Fibroblast of skin of right quadriceps (primary cell): ENCODE results near the gene INF2.
"Not testable (repeated sequence)": the region's sequence is repeated elsewhere in the genome, so short reads cannot be mapped to it uniquely, and the experiment has no call there.

Source experiments
- DNase-seq: peaks from one replicate; pipeline ENCODE4 v3.0.0-alpha.2; 2013

INF2 gene

DNA sequence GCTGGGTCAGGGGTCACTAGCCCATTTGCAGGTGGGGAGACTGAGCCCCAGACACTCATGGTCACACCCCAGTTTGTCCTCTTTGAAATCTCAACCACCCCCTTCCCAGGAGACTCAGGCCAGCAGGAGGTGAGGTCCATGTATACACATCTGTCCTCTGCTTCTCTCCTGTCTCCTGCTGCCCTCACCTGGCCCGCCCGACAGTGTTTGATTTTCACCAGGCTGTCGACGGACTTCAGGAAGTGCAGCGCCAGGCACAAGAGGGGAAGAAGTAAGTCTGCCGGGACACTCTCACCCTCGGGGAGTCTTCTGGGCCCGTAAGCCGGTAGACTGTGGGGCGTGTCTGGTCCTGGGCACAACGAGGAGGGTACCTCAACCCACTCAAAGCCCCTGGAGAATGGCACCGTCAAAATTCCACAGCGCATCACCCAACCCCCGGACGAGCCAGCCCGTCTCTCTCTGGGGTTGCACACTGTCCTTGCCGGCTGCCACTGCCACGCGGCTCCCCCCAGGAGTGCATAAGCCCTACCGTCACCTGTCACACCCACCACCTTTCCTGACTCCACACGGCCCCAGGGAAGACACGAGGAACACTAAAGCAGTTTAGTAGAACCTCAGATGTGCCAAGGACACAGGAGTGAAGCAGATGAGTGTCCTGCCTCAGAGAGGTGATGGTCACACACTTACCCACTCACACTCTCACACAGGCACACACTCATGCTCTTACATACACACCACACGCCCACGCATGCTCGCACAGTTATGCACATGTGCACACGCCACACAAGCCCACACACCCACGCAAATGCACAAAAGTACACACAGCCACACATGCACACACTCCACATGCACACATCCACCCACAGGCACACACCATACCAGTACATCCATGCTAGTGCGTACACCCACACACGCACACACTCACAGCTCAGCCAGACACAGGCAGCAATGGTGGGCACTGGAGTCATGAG, 50.4 kb downstream of the INF2 start:
- no peak for DNase-seq

DNA sequence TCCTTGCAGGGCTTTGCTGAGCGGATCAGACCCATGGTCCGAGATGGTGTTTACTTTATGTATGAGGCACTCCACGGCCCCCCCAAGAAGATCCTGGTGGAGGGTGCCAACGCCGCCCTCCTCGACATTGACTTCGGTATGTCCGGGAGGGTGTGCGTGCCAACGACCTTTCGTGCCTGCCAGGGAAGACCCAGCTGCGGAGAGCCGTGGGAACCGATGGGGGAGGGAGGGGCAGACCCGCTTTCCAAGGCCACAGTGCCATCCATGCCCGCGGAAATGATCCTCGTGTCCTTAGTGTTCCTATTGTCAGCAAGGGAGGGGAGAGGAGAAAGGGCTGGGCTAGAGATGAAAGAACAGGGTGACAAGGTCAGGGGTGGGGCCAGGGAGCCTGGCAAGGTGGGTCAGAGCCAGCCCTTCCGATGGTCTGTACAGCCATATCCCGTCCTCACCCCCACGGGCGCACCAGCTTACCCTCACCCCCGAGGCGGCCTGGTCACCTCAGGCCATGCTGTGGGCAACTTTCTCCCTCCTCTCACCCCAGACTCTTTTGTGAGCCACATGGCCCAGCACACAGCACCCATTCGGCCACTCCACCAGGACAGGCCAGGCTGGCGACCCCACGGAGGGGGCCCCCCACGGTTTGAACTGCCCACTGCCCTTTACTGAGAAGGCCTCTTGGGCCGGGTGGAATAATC, 51.8 kb downstream of the INF2 start:
- no peak for DNase-seq

DNA sequence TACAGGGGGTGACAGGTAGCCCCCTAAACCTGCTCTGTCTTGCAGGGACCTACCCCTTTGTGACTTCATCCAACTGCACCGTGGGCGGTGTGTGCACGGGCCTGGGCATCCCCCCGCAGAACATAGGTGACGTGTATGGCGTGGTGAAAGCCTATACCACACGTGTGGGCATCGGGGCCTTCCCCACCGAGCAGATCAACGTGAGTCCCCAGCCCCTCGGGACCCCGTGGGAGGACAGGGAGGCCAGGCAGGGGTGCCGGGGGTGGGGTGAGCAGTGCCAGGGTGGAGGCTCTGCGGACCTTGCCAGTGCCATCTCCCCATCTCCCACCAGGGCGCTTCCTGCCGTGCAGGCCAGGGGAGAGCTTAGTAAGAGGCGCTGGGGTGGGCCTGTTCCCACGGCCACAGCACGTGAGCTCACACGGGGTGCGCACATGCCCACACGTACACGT, 52.4 kb downstream of the INF2 start:
- DNase-seq = no peak

DNA sequence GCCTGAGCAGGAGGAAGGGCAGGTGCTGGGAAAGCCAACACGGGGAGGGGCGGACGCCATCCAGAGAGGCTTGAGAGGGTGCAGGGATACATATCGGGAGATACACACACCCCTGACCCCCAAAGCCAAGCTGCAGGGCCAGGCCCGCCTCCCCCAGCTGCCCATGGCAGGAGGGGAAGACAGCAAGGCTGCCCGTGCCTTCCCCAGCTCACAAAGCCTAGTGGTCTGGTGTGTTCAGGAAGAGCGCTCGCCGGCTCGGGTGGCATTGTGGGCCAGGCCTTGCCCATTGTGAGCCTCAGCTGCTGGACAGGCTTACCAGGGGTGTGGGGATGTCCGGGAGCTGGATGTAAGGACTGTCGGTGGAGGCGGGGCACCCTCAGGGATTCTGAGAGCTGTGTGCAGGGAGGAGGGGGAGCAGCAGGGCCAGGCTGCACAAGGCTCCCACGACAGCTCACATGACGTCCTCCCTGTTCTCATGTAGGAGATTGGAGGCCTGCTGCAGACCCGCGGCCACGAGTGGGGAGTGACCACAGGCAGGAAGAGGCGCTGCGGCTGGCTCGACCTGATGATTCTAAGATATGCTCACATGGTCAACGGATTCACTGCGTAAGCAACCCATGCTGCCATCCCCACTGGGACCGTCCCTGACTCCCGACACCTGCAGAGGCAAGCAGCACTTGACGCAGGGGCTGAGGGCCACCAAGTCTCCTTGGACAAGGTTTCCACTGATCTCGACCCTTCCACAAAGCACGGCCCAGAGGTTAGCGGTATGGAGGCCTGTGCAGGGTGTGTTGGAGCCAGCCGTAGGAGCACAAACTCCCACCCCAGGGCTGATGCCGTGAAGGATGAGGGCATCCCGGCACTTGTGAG, 53.4 kb downstream of the INF2 start:
- no peak for DNase-seq

DNA sequence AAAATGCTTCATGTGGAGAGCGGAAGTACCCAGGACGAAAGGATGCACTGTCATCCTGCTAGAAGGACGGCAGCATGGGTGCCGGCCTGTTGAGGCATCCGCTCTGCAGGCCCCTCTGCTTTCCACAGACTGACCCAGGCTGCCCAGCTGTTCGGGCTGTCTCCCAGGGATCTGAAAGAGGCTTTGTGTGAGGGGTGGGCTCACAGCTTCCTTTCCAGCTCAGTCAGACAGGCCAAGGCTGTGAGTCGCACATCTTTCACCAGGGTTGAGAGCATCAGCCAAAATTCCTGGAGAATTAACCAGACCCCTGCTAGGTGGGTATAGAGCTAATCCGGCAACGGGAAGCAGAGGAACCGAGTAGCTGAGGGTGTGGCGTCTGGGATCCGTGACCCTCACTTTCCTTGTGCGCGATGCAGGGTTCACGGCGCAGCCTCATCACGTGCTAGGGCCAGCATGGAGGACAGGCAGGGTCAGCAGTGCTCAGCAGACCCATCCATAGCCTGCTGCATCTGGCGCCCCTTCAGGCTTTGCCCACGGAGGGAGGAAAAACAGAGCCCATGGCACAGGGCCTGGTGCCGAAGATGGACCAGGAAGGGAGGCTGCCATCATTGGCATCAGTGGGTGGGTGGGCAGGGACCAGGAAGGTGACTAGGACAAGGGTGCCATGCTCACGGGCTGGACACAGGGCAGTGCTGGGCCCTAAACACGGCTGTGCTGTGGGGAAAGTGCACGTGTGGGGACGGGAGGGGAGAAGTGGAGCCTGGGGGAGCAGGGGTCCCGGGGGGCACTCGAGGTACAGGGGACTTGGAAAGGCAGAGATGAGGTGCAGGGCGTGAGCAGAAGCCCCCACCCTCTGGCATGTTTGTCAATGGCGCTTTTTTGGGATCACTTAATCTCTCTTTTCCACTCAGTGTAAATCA, 54.3 kb downstream of the INF2 start:
- peak; percentile 78 for DNase-seq

DNA sequence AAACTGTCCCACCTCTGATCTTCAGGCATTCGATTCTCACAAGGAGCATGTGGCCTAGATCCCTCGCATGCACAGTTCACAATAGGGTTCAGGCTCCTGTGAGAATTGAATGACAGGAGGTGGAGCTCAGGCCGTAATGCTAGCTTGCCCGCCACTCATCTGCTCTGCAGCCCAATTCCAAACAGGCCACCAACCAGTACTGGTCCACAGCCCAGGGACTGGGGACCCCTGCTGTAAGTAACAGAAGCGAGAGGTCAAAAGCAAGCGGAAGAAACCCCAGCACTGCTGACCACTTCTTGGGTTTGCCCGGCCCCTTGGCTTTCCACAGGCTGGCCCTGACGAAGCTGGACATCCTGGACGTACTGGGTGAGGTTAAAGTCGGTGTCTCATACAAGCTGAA, 55.1 kb downstream of the INF2 start:
- DNase-seq = no peak

DNA sequence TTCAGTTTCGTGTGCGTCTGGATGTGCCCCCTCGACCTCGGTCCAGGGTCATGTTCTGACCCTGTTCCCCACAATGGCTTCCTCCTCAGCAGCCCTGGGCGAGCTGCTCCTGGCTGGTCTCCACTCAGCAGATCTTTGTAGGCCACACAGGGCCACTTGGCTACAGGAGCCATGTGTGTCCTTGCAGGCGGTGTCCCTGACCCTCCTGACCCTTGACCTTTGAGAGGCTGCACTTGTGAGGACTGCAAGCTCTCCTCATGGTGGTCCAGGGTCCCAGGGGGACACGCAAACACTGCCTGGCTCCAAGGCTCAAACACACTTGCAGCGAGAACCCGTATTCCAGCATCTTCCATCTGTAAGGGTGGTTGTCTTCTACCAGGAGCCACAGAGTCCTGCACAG, 56.0 kb downstream of the INF2 start:
- no peak for DNase-seq

DNA sequence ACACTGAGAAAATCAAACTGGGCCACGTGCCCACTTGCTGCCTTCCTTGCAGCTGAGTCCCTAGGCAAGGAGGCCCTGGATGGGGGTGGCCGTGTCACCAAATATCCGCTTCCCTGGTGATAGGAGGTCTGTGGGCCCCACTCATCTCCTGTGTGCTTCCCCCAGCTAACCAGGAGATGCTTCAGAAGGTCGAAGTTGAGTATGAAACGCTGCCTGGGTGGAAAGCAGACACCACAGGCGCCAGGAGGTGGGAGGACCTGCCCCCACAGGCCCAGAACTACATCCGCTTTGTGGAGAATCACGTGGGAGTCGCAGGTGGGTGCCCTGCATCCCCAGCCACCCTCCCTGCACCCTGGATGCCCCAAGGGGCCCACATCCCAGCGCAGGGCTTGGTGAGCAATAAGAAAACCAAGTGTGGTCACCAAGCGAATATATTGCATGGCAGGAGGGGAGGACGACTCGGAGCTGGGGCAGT, 56.7 kb downstream of the INF2 start:
- no peak for DNase-seq

DNA sequence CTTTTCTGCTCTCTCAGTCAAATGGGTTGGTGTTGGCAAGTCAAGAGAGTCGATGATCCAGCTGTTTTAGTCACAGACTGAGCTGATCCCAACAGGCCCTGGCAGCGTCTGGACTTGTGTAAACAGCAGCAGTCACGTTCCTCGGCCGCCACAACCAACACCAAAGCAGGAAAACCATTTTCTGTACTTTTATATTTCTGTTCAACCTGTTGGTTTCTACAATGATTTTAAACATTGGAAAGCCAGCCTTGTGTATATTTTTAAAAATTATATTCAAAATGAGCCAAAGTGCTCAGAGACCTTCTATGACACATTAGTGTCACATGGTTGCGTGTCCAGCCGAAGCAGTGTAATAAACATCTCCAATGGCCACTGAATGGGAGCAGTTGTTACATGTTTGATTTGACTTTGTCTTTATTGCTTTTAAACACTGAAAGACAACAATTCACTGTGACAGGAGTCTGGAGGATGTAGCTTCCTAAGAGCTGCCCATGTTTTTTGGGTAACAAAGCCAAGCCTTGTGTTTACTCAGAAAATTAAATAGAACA, 57.6 kb downstream of the INF2 start:
- no peak for DNase-seq

DNA sequence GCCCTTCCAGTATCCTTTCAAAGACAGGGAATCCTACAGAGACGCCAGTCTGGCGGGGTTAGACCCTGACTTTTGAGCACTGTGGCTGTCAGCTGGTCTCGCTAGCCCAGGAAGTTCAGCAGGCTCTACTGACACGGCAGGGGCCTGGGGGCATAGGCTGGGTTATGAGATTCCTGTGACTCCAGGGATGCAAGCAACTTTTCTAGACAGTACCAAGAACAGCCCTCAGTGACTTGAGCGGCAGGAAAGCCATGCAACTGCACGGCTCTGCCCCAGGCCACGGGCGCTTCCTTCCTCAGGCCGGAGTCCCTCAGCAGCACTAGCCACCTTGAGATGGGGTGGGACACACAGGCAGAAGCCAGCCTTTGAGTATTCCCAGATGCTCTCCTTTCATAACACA, 58.5 kb downstream of the INF2 start:
- no peak for DNase-seq

DNA sequence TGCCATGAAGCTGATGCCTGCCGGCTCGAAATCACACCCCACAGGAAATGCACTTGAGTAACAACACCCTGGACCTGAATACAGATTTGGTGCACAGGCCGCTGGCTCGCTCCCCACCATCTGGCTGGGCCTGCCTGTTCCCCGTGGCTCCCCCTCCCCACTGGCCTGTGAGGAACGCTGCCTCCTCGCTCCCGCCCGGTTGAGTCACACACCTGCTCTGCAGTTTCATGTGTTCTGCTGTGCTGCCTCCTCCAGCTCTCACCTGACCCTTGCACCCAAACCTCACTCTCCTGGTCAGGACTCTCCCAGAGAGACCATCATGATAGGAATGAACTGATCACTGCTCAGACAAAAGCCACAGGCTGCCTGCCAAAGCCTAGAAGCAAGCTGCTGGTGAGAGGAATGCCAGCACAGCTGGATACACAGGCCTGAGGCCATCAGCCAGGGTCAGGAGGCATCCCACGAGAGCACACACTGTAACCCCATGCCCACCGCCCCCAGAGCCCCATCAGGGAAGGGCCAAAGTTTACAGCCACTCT, 59.8 kb downstream of the INF2 start:
- no peak for DNase-seq

DNA sequence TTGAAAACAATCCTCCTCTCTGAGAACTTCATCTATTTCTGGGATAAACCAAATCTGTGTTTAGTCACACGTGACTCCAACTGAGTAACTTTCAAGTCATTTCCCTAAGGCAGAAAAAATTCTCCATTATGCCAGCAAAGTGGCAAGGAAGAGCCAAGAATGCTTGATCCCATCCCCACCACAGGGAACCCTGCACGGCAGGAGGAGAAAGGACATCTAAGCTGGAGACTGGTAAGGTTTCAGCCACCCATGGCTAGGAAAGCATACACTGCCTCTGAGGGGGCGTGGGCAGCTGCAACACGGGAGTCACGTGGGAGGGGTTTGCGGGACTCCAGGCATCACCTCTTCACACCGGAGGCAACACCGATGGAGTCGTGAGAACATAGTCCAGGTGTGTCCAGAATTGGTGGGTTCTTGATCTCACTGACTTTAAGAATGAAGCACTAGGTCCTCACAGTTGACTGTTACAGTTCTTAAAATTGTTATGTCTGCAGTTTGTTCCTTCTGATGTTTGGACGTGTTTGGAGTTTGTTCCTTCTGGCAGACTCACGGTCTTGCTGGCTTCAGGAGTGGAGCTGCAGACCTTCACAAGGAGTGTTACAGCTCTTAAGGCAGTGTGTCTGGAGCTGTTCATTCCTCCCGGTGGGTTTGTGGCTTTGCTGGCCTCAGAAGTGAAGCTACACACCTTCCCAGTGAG, 60.8 kb downstream of the INF2 start:
- no peak for DNase-seq

DNA sequence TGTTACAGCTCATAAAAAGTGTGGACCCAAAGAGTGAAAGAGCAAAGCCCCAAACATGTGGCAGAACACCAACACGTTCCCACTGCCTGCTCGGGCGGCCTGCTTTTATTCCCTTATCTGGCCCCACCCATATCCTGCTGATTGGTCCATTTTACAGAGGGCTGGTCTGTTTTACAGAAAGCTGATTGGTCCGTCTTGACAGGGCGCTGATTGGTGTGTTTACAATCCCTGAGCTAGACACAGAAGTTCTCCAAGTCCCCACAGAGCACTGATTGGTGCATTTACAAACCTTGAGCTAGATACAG, 61.3 kb downstream of the INF2 start:
- DNase-seq = not testable (repeated sequence)

DNA sequence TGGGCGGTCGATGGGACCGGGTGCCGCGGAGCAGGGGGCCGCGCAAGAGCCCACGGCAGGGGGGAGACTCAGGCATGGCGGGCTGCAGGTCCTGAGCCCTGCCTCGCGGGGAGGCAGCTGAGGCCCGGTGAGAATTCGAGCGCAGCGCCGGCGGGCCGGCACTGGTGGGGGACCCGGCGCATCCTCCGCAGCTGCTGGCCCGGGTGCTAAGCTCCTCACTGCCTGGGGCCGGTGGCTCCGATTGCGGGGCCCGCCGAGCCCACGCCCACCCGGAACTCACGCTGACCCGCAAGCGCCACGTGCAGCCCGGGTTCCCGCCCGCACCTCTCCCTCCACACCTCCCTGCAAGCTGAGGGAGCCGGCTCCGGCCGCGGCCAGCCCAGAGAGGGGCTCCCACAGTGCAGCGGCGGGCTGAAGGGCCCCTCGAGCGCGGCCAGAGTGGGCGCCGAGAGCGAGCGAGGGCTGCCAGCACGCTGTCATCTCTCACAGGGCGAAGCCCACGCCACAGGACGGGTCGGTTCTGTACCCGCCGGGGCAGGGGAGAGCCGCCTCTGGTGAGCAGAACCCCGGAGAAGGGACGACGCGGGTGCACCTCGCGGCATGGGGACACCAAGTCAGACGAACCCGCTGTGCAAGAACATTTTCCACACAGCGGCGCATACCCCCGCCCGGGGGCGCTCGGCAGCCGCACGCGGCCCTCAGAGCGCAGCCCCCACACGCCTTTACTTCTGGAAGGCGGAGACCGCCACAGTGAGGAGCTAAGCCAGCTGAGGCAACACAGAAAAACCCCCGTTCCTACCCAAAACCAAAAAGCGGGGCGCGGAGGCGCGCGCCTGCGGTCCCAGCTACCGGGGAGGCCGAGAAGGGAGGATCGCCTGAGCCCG, 62.4 kb downstream of the INF2 start:
- DNase-seq = no peak

DNA sequence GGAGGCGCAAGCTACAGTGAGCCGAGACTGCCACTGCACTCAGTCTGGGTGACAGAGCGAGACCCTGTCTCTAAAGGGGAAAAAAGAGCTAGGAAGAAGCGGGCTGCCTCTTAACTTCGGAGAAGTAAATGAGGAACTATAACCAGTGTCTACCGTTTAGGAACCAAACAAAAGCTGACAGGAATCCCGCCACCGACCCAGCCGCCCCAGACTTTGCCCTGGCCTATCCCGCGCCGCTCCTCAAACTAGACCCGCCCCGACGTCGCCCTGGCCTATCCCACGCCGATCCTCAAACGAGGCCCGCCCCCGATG, 63.0 kb downstream of the INF2 start:
- no peak for DNase-seq

DNA sequence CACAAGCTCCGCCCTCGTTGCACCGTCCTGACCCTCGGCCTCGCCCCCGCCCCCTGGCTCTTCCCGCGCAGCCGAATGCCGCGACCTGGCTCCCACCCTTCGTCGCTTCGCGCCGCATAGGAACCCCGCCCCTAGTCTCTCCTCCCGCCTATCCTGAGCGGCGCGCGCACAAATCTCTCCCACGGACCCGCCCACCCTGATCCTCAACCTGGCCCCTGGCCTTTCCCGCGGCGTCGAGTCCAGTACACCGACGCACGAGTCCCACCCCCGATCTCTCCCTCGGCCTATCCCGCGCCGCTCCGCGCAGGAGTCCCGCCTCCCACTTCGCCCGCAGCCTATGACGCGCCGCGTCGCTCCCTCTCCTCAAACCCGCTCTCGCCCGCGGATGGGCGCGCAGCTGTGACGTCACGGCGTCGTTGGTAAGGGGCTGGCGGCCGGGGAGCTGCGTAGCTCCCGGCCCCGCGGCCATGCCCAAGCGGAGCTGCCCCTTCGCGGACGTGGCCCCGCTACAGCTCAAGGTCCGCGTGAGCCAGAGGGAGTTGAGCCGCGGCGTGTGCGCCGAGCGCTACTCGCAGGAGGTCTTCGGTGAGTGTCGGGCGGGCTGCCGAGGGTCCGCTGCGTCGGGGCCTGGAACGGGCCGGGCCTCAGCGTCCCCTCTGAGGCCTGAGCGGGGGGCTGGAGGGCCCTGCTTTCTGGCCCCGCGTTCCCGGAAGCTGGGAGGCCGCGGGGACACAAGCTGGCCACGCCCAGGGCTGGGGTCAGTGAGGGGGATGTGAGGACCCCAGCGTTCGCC, 63.5 kb downstream of the INF2 start, which contains the start of gene SIVA1:
Gene SIVA1, plus strand, starts transcription at position 413 of the 793 bp plus-strand sequence. Its CDS starts 55 bp downstream, at position 468.
- DNase-seq = peak; percentile 99

DNA sequence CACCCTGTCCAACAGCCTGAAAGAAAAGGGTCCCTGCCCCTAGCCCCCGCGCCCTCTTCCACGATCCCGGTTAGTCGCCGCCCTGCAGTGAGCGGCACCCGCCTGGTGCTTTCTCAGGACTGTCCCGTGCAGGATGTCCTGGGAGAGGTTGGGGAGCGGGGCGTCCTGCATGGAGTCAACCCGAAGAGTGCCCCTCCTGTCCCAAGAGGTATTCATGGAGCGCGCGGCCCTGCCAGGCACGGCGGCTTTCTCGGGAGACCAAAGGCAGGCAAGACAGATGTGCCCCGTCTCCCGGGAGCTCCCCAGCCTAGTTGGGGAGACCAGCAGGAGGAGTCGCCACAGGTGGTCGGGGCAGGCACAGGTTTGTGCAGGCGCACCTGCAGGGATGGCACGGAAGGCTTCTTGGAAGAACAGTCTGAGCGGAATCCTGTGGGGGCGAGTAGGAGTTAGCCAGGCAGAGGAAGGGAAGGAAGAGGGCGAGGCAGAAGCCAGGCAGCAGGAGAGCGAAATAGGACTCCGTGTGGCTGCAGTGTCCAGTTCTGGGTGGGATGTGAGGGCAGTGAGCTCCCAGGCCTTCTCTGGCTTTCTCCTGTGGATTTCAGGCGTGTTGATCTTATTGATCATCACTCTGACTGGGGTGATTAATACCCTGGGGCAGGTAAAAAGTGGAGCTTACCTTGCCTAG, 64.3 kb downstream of the INF2 start:
- DNase-seq = no peak

DNA sequence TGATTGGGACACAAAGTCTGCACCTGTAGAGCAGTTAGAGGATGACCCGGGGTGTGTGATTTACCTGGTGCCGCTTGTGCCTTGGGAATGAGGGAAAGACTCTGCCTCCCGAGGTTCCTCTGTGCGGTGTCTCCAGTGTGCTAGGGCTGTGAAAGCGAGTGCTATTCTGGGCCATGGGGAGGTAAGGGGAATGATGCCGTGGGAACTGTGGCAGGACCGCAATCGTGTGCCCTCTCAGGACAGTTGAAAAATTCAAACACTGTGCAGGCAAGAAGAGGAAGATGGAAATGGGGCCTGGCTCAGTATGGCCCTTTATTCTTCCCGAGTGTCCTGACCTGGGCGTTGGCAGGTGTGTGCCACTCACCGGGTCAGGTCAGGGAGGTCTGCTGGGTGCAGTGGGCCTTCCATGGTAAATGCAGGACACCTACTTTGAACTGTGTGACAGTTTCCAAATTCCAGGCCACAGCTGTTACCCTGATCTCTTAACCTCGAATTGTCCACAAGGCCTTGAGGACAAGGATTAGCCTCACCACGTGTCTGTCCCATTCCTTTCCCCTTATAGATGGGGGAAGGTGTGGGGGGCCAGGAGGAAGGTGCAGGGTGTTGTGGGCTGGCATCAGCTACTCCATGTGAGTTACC, 64.9 kb downstream of the INF2 start:
- no peak for DNase-seq
